HepG2 (cell line): ENCODE results near the gene ARHGAP4. TPM values are rescaled to one million over a fixed set of nuclear protein-coding genes. Genes with fewer than 3 reads are reported as not detected.

Source experiments
- ATAC-seq: fragments of 200-7000 bp; cut with Tn5 transposase; 3 replicates; pipeline ENCODE4 v1.9.1; 2020; ENCODE audit warnings: mild to moderate bottlenecking, moderate library complexity
- BruUV-seq: library from RNA; stranded (reverse); fragments of 400-500 nt; replicated peaks from 2 replicates; lab custom pipeline; 2021; lab: Mats Ljungman, UMichigan
- CTCF ChIA-PET: fragments of 300-600 bp; formaldehyde crosslinking; extraction: SDS; loops from one replicate; lab custom pipeline; 2021; ENCODE audit warnings: low total read pairs, inconsistent platforms, low intra/inter-chr PET ratio; lab: Yijun Ruan, JAX
- POLR2A ChIA-PET: fragments of 350-600 bp; sonication (Branson Sonifier 250); formaldehyde crosslinking; loops from one replicate; lab custom pipeline; 2020; ENCODE audit warnings: antibody characterized with exemption, inconsistent platforms; lab: Yijun Ruan, JAX
- DNase-seq: peaks from one replicate; pipeline ENCODE4 v3.0.0-alpha.2; 2015; ENCODE audit warnings: low spot score
- FAIRE-seq: peaks from 3 replicates; lab custom pipeline; 2011; peaks lifted over from hg19 to GRCh38; lab: Jason Lieb, UNC
- H2AFZ ChIP-seq: one replicate; pipeline ENCODE4 v1.6.1; 2011; ENCODE audit warnings: low read length, inconsistent platforms
- H3K27ac ChIP-seq: fragments of 300-600 bp; 3 replicates; pipeline ENCODE4 v1.8.0; 2011; ENCODE audit warnings: mixed run types, mild to moderate bottlenecking, mixed read lengths, low read length, inconsistent platforms; ENCODE audit not compliant: insufficient read depth; ENCODE audit errors: extremely low read length
- H3K27me3 ChIP-seq, 2 experiments: fragments of 200-600 bp in 1 of 2; 2 replicates in 1 of 2; 3 replicates in 1 of 2; pipeline versions ENCODE4 v1.6.0 to v1.8.0; 2011; ENCODE audit warnings: low read length in 2 of 2, mild to moderate bottlenecking in 2 of 2, moderate library complexity in 2 of 2, inconsistent platforms in 1 of 2; ENCODE audit not compliant: insufficient read depth in 2 of 2, control insufficient read depth in 1 of 2
- H3K36me3 ChIP-seq, 2 experiments: fragments of 200-600 bp in 1 of 2; replicated peaks in 1 of 2; 2 replicates in 1 of 2; 3 replicates in 1 of 2; pipeline versions ENCODE4 v1.5.1 to v1.8.0; 2011; ENCODE audit warnings: low read length in 2 of 2, inconsistent platforms in 1 of 2; ENCODE audit not compliant: insufficient read depth in 2 of 2, control insufficient read depth in 1 of 2
- H3K4me1 ChIP-seq: 2 replicates; pipeline ENCODE4 v1.5.1; 2012; ENCODE audit warnings: low read length, inconsistent platforms; ENCODE audit not compliant: insufficient read depth
- H3K4me2 ChIP-seq: 2 replicates; pipeline ENCODE4 v1.6.0; 2011; ENCODE audit warnings: low read depth, low read length, inconsistent platforms
- H3K4me3 ChIP-seq, 3 experiments: fragments of 200-600 bp in 1 of 3; sonication (generic), shearing (Covaris generic) in 1 of 3; replicated peaks in 1 of 3; 2 replicates each; pipeline ENCODE4 v1.5.1; 2011 to 2016; ENCODE audit warnings: low read length in 3 of 3, inconsistent platforms in 2 of 3, low read depth in 2 of 3, mild to moderate bottlenecking in 2 of 3, control low read depth in 1 of 3, mixed read lengths in 1 of 3; ENCODE audit not compliant: insufficient read depth in 1 of 3
- H3K79me2 ChIP-seq: one replicate; pipeline ENCODE4 v1.6.1; 2011; ENCODE audit warnings: low read length, inconsistent platforms; ENCODE audit not compliant: insufficient read depth
- H3K9ac ChIP-seq: 2 replicates; pipeline ENCODE4 v1.6.0; 2011; ENCODE audit warnings: mild to moderate bottlenecking, low read depth, low read length, inconsistent platforms; ENCODE audit not compliant: insufficient read depth
- H3K9me3 ChIP-seq: 2 replicates; pipeline ENCODE4 v1.5.1; 2012; ENCODE audit warnings: mild to moderate bottlenecking, low read length
- H4K20me1 ChIP-seq: 2 replicates; pipeline ENCODE4 v1.6.0; 2011; ENCODE audit warnings: inconsistent platforms, mild to moderate bottlenecking, low read length, moderate library complexity; ENCODE audit not compliant: insufficient read depth
- AGO2 ChIP-seq: fragments of 200-400 bp; formaldehyde crosslinking; optimal IDR thresholded peaks from 2 replicates; pipeline ENCODE3; 2017; ENCODE audit warnings: mild to moderate bottlenecking, low read depth, low read length, moderate library complexity
- ATAD3A ChIP-seq: sonication (generic); formaldehyde crosslinking; IDR thresholded peaks from 2 replicates; pipeline ENCODE4 v1.4.0; 2020; ENCODE audit warnings: missing genetic modification reagents
- NR1H2 ChIP-seq: sonication (generic); formaldehyde crosslinking; IDR thresholded peaks from 2 replicates; pipeline ENCODE4 v1.8.1; 2022; ENCODE audit warnings: low read depth, missing genetic modification reagents, borderline replicate concordance
- ZNF761 ChIP-seq: sonication (generic); formaldehyde crosslinking; conservative IDR thresholded peaks from 2 replicates; pipeline ENCODE4 v1.4.0; 2020; ENCODE audit warnings: mild to moderate bottlenecking, missing genetic modification reagents
- ZZZ3 ChIP-seq: sonication (generic); formaldehyde crosslinking; IDR thresholded peaks from 2 replicates; pipeline ENCODE4 v1.4.0; 2020; ENCODE audit warnings: missing genetic modification reagents, mild to moderate bottlenecking, borderline replicate concordance
- WGBS: methylation state at CpG from one replicate; pipeline ENCODE4 v1.1.6; 2017; ENCODE audit warnings: low lambda C conversion rate; 5-methylcytosine and 5-hydroxymethylcytosine counted together
- in situ Hi-C: cut with HindIII; loops from 2 replicates; pipeline ENCODE4 v1.10.0; 2017; ENCODE audit warnings: low pct_unique_long_range_greater_than_20kb; ENCODE audit not compliant: extremely low pct_ligation_motif_present
- intact Hi-C: fragments of 100-400 bp; cut with micrococcal nuclease; formaldehyde crosslinking; loops from one replicate; pipeline ENCODE4 v1.10.0; 2022; ENCODE audit not compliant: unreplicated experiment
- polyA plus RNA-seq, 8 experiments: library from polyadenylated mRNA; depleted of rRNA in 3 of 8; stranded (reverse) in 7 of 8; unstranded in 1 of 8; fragments of >200 nt; fragmentation: Illumina TruSeq in 4 of 8; extraction: Trizol in 4 of 8; gene quantifications; 2 replicates each; pipeline versions ENCODE4 v1.2.1 to v1.2.3, GENCODE V29; 2011 to 2016; ENCODE audit warnings: low read depth in 4 of 8, missing spikeins in 1 of 8, mixed read lengths in 1 of 8; ENCODE audit not compliant: insufficient read depth in 1 of 8
- total RNA-seq, 5 experiments: library from RNA; depleted of rRNA; stranded (reverse); fragments of >200 nt; fragmentation: Illumina TruSeq; extraction: Trizol; gene quantifications; 2 replicates each; pipeline ENCODE4 v1.2.3, GENCODE V29; 2016; ENCODE audit warnings: low read depth in 1 of 5
- TF ChIP-seq, protein P1 (sequence below): sonication (generic); formaldehyde crosslinking; IDR thresholded peaks from 2 replicates; pipeline ENCODE4 v1.4.0; 2020; ENCODE audit warnings: low read depth, missing genetic modification reagents
- TF ChIP-seq, protein P2 (sequence below): sonication (generic); formaldehyde crosslinking; IDR thresholded peaks from 2 replicates; pipeline ENCODE4 v1.4.0; 2020; ENCODE audit warnings: missing genetic modification reagents, borderline replicate concordance
- TF ChIP-seq, protein P3 (sequence below): sonication (generic); formaldehyde crosslinking; IDR thresholded peaks from 2 replicates; pipeline ENCODE4 v1.5.1; 2020; ENCODE audit warnings: missing genetic modification reagents, mild to moderate bottlenecking, borderline replicate concordance

ARHGAP4 gene
- total and polyA plus RNA-seq, 2 of the 13 experiments (the other 11 are each of a cell fraction or from before 2014, with no cell fraction given): 0.57 to 0.64 TPM

DNA sequence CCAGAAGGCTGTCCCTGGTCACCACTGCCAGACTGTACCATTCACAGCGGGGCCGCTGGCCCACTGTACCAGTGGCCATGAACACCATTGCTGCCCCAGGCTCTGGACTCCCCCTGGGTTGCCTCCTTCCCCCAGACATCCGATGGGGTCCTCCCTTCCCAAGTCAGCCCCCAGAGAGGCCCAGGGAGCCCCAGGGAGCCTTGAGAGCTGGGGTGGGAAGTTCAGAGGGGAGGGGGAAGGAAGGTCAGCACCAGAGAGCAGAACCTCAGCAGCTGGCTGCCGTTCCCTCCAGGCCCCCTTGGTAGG, 441 bp upstream of the ARHGAP4 start:
- Histone ChIP-seq H3K9ac (peak overlapping the region; percentile 89; the same call in 1 of the 2 replicates), H3K27ac (peak overlapping the region; percentile 89), H3K36me3 (peaks cover 1 to 5% of the 10 kb centered on the region in 2 experiments; a peak in 1 of 5 replicates), H2AFZ (no peak overlapping the region), H3K4me1 (peaks cover 67% of the 10 kb centered on the region), H3K4me2 (peak overlapping the region; percentile 76), H3K9me3 (no peaks in the 10 kb centered on the region), H3K79me2 (no peaks in the 10 kb centered on the region), H3K27me3 (no peaks in the 10 kb centered on the region; a peak in 1 of 5 replicates), H4K20me1 (no peaks in the 10 kb centered on the region), H3K4me3 (peak overlapping the region; percentile 30 to 79 (median 76); a peak in 3 of 6 replicates)
- no peak for DNase-seq
- ATAC-seq: no peak
- intact Hi-C loops: no loop called here
- BruUV-seq: no TSS peak
- no CpG with 5 or more reads among the region's 4 CpGs for WGBS
- CTCF ChIA-PET: no interaction called here
- TF ChIP-seq ZZZ3 (CRISPR knock-in tag) (no peak), AGO2 (peak; percentile 18)
- TF ChIP-seq, protein P1, sequence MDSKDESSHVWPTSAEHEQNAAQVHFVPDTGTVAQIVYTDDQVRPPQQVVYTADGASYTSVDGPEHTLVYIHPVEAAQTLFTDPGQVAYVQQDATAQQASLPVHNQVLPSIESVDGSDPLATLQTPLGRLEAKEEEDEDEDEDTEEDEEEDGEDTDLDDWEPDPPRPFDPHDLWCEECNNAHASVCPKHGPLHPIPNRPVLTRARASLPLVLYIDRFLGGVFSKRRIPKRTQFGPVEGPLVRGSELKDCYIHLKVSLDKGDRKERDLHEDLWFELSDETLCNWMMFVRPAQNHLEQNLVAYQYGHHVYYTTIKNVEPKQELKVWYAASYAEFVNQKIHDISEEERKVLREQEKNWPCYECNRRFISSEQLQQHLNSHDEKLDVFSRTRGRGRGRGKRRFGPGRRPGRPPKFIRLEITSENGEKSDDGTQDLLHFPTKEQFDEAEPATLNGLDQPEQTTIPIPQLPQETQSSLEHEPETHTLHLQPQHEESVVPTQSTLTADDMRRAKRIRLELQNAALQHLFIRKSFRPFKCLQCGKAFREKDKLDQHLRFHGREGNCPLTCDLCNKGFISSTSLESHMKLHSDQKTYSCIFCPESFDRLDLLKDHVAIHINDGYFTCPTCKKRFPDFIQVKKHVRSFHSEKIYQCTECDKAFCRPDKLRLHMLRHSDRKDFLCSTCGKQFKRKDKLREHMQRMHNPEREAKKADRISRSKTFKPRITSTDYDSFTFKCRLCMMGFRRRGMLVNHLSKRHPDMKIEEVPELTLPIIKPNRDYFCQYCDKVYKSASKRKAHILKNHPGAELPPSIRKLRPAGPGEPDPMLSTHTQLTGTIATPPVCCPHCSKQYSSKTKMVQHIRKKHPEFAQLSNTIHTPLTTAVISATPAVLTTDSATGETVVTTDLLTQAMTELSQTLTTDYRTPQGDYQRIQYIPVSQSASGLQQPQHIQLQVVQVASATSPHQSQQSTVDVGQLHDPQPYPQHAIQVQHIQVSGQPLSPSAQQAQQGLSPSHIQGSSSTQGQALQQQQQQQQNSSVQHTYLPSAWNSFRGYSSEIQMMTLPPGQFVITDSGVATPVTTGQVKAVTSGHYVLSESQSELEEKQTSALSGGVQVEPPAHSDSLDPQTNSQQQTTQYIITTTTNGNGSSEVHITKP (CRISPR knock-in tag): 0 out of 2 replicates have a peak, but pooled peaks have one; percentile 47
- POLR2A ChIA-PET: interaction anchor here (0.7 to 4.2 kb wide), 8 partner anchors 9 to 300 kb away, joined by 3 to 82 read pairs (median 8); partner anchors contain the start of genes HCFC1, IDH3G, NAA10 and RENBP
- in situ Hi-C loops: no loop called here
- no peak for FAIRE-seq

DNA sequence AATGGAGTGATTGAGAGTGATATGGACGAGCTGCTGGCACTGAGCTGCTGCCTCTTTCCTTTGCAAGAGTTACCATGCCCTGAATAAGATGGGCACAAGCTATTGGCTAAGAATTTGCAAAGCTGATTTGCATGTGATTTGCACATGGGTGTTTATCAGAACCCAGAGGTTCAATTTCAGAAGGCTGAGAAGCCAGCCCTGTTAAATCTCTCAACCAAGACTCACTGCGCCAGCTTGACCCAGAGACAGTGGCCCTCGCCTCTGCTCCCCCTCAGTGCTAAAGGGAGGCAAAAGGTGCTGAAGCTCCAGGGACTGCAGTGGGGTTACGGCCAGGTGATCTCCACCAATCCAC, 701 bp downstream of the ARHGAP4 start:
- WGBS: 86% methylated on average over 1 of the region's 4 CpGs
- ATAC-seq: no peak
- Histone ChIP-seq H3K4me2 (no peak overlapping the region), H3K27me3 (no peaks in the 10 kb centered on the region; a peak in 1 of 5 replicates), H2AFZ (no peak overlapping the region), H3K79me2 (no peaks in the 10 kb centered on the region), H3K27ac (no peak overlapping the region), H3K9ac (no peak overlapping the region), H3K9me3 (no peaks in the 10 kb centered on the region), H4K20me1 (no peaks in the 10 kb centered on the region), H3K4me1 (peaks cover 69% of the 10 kb centered on the region), H3K36me3 (peaks cover 0 to 1% of the 10 kb centered on the region in 2 experiments; a peak in 1 of 5 replicates), H3K4me3 (no peak overlapping the region)
- no peak for FAIRE-seq
- POLR2A ChIA-PET: interaction anchor here (1.1 to 3.7 kb wide), 3 partner anchors 10 to 198 kb away, joined by 3 to 20 read pairs (median 4); partner anchors contain the start of gene NAA10
- in situ Hi-C loops: no loop called here
- no peak for DNase-seq
- intact Hi-C loops: loop anchor here (2.0 kb wide), 1 partner anchor 21 kb away; no protein-coding TSS in a partner anchor
- BruUV-seq: no TSS peak
- CTCF ChIA-PET: interaction anchor here (4.4 kb wide), 1 partner anchor 22 kb away, joined by 29 read pairs; no protein-coding TSS in a partner anchor
- TF ChIP-seq, protein P2, sequence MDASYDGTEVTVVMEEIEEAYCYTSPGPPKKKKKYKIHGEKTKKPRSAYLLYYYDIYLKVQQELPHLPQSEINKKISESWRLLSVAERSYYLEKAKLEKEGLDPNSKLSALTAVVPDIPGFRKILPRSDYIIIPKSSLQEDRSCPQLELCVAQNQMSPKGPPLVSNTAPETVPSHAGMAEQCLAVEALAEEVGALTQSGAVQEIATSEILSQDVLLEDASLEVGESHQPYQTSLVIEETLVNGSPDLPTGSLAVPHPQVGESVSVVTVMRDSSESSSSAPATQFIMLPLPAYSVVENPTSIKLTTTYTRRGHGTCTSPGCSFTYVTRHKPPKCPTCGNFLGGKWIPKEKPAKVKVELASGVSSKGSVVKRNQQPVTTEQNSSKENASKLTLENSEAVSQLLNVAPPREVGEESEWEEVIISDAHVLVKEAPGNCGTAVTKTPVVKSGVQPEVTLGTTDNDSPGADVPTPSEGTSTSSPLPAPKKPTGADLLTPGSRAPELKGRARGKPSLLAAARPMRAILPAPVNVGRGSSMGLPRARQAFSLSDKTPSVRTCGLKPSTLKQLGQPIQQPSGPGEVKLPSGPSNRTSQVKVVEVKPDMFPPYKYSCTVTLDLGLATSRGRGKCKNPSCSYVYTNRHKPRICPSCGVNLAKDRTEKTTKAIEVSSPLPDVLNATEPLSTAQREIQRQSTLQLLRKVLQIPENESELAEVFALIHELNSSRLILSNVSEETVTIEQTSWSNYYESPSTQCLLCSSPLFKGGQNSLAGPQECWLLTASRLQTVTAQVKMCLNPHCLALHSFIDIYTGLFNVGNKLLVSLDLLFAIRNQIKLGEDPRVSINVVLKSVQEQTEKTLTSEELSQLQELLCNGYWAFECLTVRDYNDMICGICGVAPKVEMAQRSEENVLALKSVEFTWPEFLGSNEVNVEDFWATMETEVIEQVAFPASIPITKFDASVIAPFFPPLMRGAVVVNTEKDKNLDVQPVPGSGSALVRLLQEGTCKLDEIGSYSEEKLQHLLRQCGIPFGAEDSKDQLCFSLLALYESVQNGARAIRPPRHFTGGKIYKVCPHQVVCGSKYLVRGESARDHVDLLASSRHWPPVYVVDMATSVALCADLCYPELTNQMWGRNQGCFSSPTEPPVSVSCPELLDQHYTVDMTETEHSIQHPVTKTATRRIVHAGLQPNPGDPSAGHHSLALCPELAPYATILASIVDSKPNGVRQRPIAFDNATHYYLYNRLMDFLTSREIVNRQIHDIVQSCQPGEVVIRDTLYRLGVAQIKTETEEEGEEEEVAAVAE: no peak
- TF ChIP-seq NR1H2 (CRISPR knock-in tag) (no peak), ATAD3A (CRISPR knock-in tag) (no peak), ZNF761 (CRISPR knock-in tag) (no peak)
- TF ChIP-seq, protein P3, sequence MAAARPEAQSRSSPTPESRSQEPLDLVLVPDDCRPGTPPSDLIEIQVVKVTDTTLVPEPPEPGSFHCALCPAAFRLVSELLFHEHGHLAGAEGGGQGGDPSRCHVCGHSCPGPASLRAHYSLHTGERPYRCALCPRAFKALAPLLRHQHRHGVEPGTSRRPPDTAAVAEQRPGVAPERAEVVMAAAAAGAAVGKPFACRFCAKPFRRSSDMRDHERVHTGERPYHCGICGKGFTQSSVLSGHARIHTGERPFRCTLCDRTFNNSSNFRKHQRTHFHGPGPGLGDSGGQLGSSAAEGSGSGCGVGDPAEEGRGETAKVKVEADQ (CRISPR knock-in tag): no peak
